SU-DHL-6 (cell line): Measurements from ENCODE around the gene RASL10A.
A peak's percentile ranks its signal among the peaks of the same experiment; 100 is the strongest.

Experiments used
- H2AFZ ChIP-seq: fragments of 200-600 bp; sonication (generic); 2 replicates; pipeline ENCODE4 v1.6.1; 2014; ENCODE audit warnings: low read depth, mild to moderate bottlenecking, moderate library complexity, mixed read lengths, antibody characterized with exemption, low read length; ENCODE audit not compliant: severe bottlenecking
- H3F3A ChIP-seq: fragments of 200-600 bp; shearing (Covaris generic); 2 replicates; pipeline ENCODE4 v1.6.0; 2016; ENCODE audit warnings: antibody characterized with exemption, mild to moderate bottlenecking; ENCODE audit not compliant: insufficient read depth
- H3K27ac ChIP-seq: fragments of 200-600 bp; sonication (generic); 2 replicates; pipeline ENCODE4 v1.5.1; 2016; ENCODE audit warnings: low read depth, mild to moderate bottlenecking, low read length, moderate library complexity, mixed read lengths
- H3K27me3 ChIP-seq: fragments of 200-600 bp; sonication (generic), shearing (Covaris generic); 2 replicates; pipeline ENCODE4 v1.6.0; 2014; ENCODE audit warnings: mild to moderate bottlenecking, low read length
- H3K36me3 ChIP-seq: fragments of 200-600 bp; sonication (generic); 2 replicates; pipeline ENCODE4 v1.6.1; 2014; ENCODE audit warnings: mild to moderate bottlenecking, low read length, mixed read lengths
- H3K4me2 ChIP-seq: fragments of 300-600, 200-600 bp; shearing (Covaris generic), sonication (generic); 2 replicates; pipeline ENCODE4 v1.6.0; 2014; ENCODE audit warnings: low read length, low read depth, mild to moderate bottlenecking; ENCODE audit not compliant: poor library complexity, severe bottlenecking
- H3K4me3 ChIP-seq: fragments of 200-600 bp; sonication (generic); 2 replicates; pipeline ENCODE4 v1.5.1; 2014; ENCODE audit warnings: antibody characterized with exemption, low read length, mild to moderate bottlenecking, mixed read lengths; ENCODE audit not compliant: insufficient read depth, poor library complexity, severe bottlenecking
- H3K79me2 ChIP-seq: fragments of 200-600 bp; sonication (generic); 2 replicates; pipeline ENCODE4 v1.6.1; 2014; ENCODE audit warnings: mild to moderate bottlenecking, low read length, moderate library complexity; ENCODE audit not compliant: insufficient read depth
- H3K9ac ChIP-seq: fragments of 200-600 bp; sonication (generic); 2 replicates; pipeline ENCODE4 v1.7.0; 2014; ENCODE audit warnings: mild to moderate bottlenecking, low read length
- H3K9me2 ChIP-seq: fragments of 200-600 bp; sonication (generic); replicated peaks from 2 replicates; pipeline ENCODE4 v1.6.1; 2014; ENCODE audit warnings: low read length; ENCODE audit not compliant: insufficient read depth
- H3K9me3 ChIP-seq: fragments of 200-600 bp; sonication (generic); 2 replicates; pipeline ENCODE4 v1.6.1; 2014; ENCODE audit warnings: low read length, mixed read lengths; ENCODE audit not compliant: insufficient read depth
- H4K20me1 ChIP-seq: fragments of 200-600 bp; sonication (generic); 2 replicates; pipeline ENCODE4 v1.6.1; 2014; ENCODE audit warnings: low read depth, mild to moderate bottlenecking, antibody characterized with exemption, low read length, moderate library complexity, mixed read lengths
- EZH2phosphoT487 ChIP-seq: fragments of 200-600 bp; sonication (generic), shearing (Covaris generic); conservative IDR thresholded peaks from 2 replicates; pipeline ENCODE4 v1.6.1; 2018; ENCODE audit warnings: mild to moderate bottlenecking, antibody characterized with exemption, low read length, moderate library complexity, mixed read lengths
- TF ChIP-seq, protein P1 (sequence below): fragments of 200-600 bp; sonication (generic); IDR thresholded peaks from one replicate; pipeline ENCODE4 v1.5.1; 2017; ENCODE audit warnings: antibody characterized with exemption, mild to moderate bottlenecking, low read length, moderate library complexity; ENCODE audit not compliant: insufficient read depth, poor library complexity, severe bottlenecking

Gene RASL10A

DNA sequence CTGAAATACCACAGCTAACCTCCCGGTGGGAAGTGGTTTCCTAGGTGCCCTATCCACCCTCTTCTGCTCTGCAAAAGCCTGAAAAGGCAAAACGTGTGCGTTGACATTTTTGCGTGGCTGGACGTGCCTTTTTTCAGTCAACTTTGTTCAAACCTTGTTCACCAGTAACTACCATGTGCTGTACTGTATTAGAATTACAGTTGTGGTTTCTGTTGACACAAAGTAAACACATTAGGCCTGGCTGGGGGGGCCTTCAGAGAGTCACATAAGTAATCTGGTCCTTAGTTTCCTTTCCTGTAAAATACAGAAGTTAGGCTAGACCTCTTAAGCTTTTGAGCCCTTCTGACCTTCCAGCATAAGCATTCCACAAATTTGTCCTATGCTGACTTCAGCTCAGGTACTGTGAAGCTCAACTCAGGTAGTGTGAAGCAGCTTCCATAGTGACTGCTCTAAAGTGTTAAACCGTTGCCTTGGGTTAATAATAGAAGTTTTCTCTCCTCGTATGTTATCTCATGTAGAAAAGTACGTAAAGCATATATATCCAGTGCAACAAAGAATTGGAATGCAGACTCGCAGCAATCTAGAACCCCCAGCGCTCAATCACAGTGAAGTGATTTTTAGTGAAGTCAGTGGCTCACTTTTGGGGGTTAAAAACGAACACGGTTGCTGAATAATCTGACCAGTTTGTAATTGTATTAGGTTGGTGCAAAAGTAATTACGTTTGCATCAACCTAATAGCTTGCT, 45.6 kb downstream of the RASL10A start:
- peaks cover 5% of the 10 kb centered on the region; the same call in 1 of the 2 replicates for H3F3A ChIP-seq
- peak overlapping the region; percentile 95 for H3K4me2 ChIP-seq
- H3K36me3 ChIP-seq, result peaks cover 48% of the 10 kb centered on the region
- no peaks in the 10 kb centered on the region for H3K9me2 ChIP-seq
- H2AFZ ChIP-seq, result no peak overlapping the region
- H3K27me3 ChIP-seq, result no peaks in the 10 kb centered on the region
- H3K4me3 ChIP-seq, result peak overlapping the region; percentile 92
- peaks cover 53% of the 10 kb centered on the region for H4K20me1 ChIP-seq
- peaks cover 81% of the 10 kb centered on the region for H3K79me2 ChIP-seq
- H3K9ac ChIP-seq, result peak overlapping the region; percentile 98
- TF ChIP-seq EZH2phosphoT487, result no peak
- TF ChIP-seq, protein P1, sequence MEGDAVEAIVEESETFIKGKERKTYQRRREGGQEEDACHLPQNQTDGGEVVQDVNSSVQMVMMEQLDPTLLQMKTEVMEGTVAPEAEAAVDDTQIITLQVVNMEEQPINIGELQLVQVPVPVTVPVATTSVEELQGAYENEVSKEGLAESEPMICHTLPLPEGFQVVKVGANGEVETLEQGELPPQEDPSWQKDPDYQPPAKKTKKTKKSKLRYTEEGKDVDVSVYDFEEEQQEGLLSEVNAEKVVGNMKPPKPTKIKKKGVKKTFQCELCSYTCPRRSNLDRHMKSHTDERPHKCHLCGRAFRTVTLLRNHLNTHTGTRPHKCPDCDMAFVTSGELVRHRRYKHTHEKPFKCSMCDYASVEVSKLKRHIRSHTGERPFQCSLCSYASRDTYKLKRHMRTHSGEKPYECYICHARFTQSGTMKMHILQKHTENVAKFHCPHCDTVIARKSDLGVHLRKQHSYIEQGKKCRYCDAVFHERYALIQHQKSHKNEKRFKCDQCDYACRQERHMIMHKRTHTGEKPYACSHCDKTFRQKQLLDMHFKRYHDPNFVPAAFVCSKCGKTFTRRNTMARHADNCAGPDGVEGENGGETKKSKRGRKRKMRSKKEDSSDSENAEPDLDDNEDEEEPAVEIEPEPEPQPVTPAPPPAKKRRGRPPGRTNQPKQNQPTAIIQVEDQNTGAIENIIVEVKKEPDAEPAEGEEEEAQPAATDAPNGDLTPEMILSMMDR, result no peak
- no peaks in the 10 kb centered on the region for H3K9me3 ChIP-seq
- H3K27ac ChIP-seq, result peak overlapping the region; percentile 81

DNA sequence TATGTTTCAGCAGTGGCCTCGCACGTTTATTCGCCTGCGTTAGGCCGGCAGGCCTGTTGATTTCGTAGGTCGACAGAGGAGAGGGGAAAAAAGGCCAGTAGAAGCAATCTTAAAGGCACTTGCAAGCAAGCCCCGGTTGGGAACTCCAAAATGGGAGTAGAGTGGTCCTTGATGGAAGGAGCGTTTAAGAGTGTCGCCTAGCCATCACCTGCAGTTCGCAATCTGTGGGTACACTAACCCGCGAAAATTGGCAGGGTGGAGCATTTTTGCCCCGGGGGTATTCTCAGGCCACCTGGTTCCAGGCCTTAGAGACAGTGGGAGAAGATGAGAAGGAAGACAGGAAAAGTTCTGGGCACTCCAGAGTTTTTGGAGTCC, 46.3 kb downstream of the RASL10A start:
- Histone ChIP-seq H3K27me3 (no peaks in the 10 kb centered on the region), H4K20me1 (peaks cover 46% of the 10 kb centered on the region), H3K36me3 (peaks cover 42% of the 10 kb centered on the region), H3K9ac (peak overlapping the region; percentile 98), H3K79me2 (peaks cover 75% of the 10 kb centered on the region), H2AFZ (no peak overlapping the region), H3K4me3 (peak overlapping the region; percentile 92), H3F3A (0 out of 2 replicates have a peak, but pooled peaks cover under 1% of the 10 kb centered on the region), H3K4me2 (peak overlapping the region; percentile 95), H3K9me3 (no peaks in the 10 kb centered on the region), H3K27ac (peak overlapping the region; percentile 81), H3K9me2 (no peaks in the 10 kb centered on the region)
- TF ChIP-seq EZH2phosphoT487, result no peak
- TF ChIP-seq, protein P1, result no peak

DNA sequence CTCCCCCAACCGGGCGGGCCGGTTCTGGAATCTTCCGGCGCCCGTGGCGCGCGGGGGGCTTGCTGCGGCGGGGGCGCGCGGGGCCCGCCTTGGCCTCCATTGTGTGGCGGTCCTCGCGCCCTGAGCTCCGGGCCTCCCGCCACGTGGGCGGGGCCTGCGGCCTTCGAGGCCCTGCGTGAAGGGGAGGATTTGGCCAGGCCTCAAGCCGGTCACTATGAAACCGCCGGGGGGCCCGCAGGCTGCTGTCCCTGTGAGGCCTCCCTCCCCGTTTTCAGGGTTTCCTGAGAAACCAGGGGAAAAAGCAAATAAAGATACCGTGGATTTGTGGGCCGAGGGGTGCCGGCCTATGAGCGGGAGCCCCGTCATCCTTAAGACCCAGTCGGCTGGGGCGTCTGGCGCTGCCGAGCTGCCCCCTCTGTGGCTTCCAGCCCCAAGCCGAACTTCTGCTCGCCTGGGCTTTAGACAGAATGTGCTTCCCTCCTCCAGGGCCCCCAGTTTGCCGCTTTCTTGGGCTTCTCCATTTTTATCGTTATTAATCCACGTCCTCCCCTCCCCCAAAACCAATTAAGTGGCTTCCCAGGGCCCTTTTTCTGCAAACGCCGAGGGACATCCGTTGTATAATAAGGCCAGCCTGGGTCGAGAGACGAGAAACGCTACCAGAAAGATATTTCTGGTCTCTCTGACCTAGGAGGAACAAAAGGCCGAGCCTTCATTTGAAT, 46.8 kb downstream of the RASL10A start:
- Histone ChIP-seq H3K9me3 (no peaks in the 10 kb centered on the region), H3K36me3 (peaks cover 36% of the 10 kb centered on the region; the same call in 1 of the 2 replicates), H3K79me2 (peaks cover 69% of the 10 kb centered on the region), H3K9me2 (no peaks in the 10 kb centered on the region), H4K20me1 (peaks cover 41% of the 10 kb centered on the region), H2AFZ (peak overlapping the region; percentile 47), H3K4me3 (peak overlapping the region; percentile 92), H3K27me3 (no peaks in the 10 kb centered on the region), H3K9ac (peak overlapping the region; percentile 98), H3K4me2 (peak overlapping the region; percentile 95), H3F3A (no peaks in the 10 kb centered on the region), H3K27ac (peak overlapping the region; percentile 81)
- TF ChIP-seq EZH2phosphoT487, result no peak
- TF ChIP-seq, protein P1, result no peak
